ENCODE measurements around the gene IRF2BPL. TPM values are rescaled to one million over a fixed set of nuclear protein-coding genes. Genes with fewer than 3 reads are reported as not detected.

Gene IRF2BPL
- total RNA-seq, 1 donor from 2014 or later = 128 TPM

GRCh38 chr14:77058785-77059184, 30.3 kb upstream of the IRF2BPL start:
- no peak overlapping the region for H3K27ac Mint-ChIP-seq
- DNase-seq (ENCODE audit: low spot score in 2 of 2, unreplicated experiment in 2 of 2) = no peak

GRCh38 chr14:77058117-77058516, 29.6 kb upstream of the IRF2BPL start:
- Mint-ChIP-seq H3K27me3 (ENCODE audit: low read depth) (no peaks in the 10 kb centered on the region), H3K27ac (no peak overlapping the region), H3K4me3 (no peak overlapping the region), H3K9me3 (no peaks in the 10 kb centered on the region), H3K36me3 (peaks cover 3% of the 10 kb centered on the region), H3K4me1 (peaks cover 16% of the 10 kb centered on the region)
- TF ChIP-seq CTCF (IDR thresholded peaks at IDR 0.05; ENCODE audit: unreplicated experiment) = no peak
- DNase-seq (ENCODE audit: low spot score in 2 of 2, unreplicated experiment in 2 of 2) = no peak

More at GRCh38 chr14:77058785-77059184, 30.3 kb upstream of the IRF2BPL start:
- no peak for TF ChIP-seq CTCF (IDR thresholded peaks at IDR 0.05; ENCODE audit: unreplicated experiment)
- H3K9me3 Mint-ChIP-seq = no peaks in the 10 kb centered on the region
- H3K4me1 Mint-ChIP-seq = peaks cover 14% of the 10 kb centered on the region
- no peak overlapping the region for H3K4me3 Mint-ChIP-seq
- no peaks in the 10 kb centered on the region for H3K27me3 Mint-ChIP-seq (ENCODE audit: low read depth)
- peaks cover 3% of the 10 kb centered on the region for H3K36me3 Mint-ChIP-seq

- no peaks in the 10 kb centered on the region for H3K9me3 Mint-ChIP-seq
- H3K4me3 Mint-ChIP-seq = no peak overlapping the region
- no peak overlapping the region for H3K27ac Mint-ChIP-seq
- TF ChIP-seq CTCF (IDR thresholded peaks at IDR 0.05; ENCODE audit: unreplicated experiment) = no peak
- peaks cover 25% of the 10 kb centered on the region for H3K4me1 Mint-ChIP-seq
- no peaks in the 10 kb centered on the region for H3K27me3 Mint-ChIP-seq (ENCODE audit: low read depth)
- peaks cover 3% of the 10 kb centered on the region for H3K36me3 Mint-ChIP-seq
- no peak for DNase-seq (ENCODE audit: low spot score in 2 of 2, unreplicated experiment in 2 of 2)
Observed at GRCh38 chr14:77055981-77056380, 27.5 kb upstream of the IRF2BPL start.

- H3K4me1 Mint-ChIP-seq = peaks cover 29% of the 10 kb centered on the region
- no peak overlapping the region for H3K27ac Mint-ChIP-seq
- no peak overlapping the region for H3K4me3 Mint-ChIP-seq
- H3K9me3 Mint-ChIP-seq = no peaks in the 10 kb centered on the region
- no peak for TF ChIP-seq CTCF (IDR thresholded peaks at IDR 0.05; ENCODE audit: unreplicated experiment)
- peaks cover 3% of the 10 kb centered on the region for H3K36me3 Mint-ChIP-seq
- no peak for DNase-seq (ENCODE audit: low spot score in 2 of 2, unreplicated experiment in 2 of 2)
- H3K27me3 Mint-ChIP-seq (ENCODE audit: low read depth) = no peaks in the 10 kb centered on the region
Observed at GRCh38 chr14:77055306-77055705, 26.8 kb upstream of the IRF2BPL start.

- H3K4me1 Mint-ChIP-seq = peaks cover 18% of the 10 kb centered on the region
- H3K27me3 Mint-ChIP-seq (ENCODE audit: low read depth) = no peaks in the 10 kb centered on the region
- TF ChIP-seq CTCF (IDR thresholded peaks at IDR 0.05; ENCODE audit: unreplicated experiment) = peak; percentile 93
- peaks cover 3% of the 10 kb centered on the region for H3K36me3 Mint-ChIP-seq
- DNase-seq (ENCODE audit: low spot score in 2 of 2, unreplicated experiment in 2 of 2) = peak; percentile 77 to 89
- no peaks in the 10 kb centered on the region for H3K9me3 Mint-ChIP-seq
- peak overlapping the region; percentile 30 for H3K27ac Mint-ChIP-seq
- H3K4me3 Mint-ChIP-seq = no peak overlapping the region
Observed at GRCh38 chr14:77053046-77053841, 24.7 kb upstream of the IRF2BPL start.
